HCT116 (cell line): ENCODE results near the gene ZSCAN30.

Source experiments
- CTCF ChIP-seq, 3 experiments: fragments of 200-600 bp in 1 of 3; sonication (generic) in 1 of 3; IDR thresholded peaks in 2 of 3; conservative IDR thresholded peaks in 1 of 3; 2 replicates each; pipeline ENCODE4 v1.5.1; 2012 to 2017; ENCODE audit warnings: low read depth in 2 of 3, low read length in 2 of 3, antibody characterized with exemption in 1 of 3, borderline replicate concordance in 1 of 3, control low read depth in 1 of 3, mild to moderate bottlenecking in 1 of 3, mixed read lengths in 1 of 3, mixed run types in 1 of 3, moderate library complexity in 1 of 3; ENCODE audit not compliant: insufficient read depth in 1 of 3
- POLR2A ChIP-seq: IDR thresholded peaks from 2 replicates; pipeline ENCODE4 v1.7.0; 2011; ENCODE audit warnings: borderline replicate concordance; ENCODE audit not compliant: insufficient read depth, insufficient read length; ENCODE audit errors: extremely low read depth
- RAD21 ChIP-seq: IDR thresholded peaks from 2 replicates; pipeline ENCODE4 v1.6.1; 2012; ENCODE audit warnings: low read depth, mild to moderate bottlenecking
- SIN3A ChIP-seq: IDR thresholded peaks from 2 replicates; pipeline ENCODE4 v1.6.1; 2012; ENCODE audit warnings: low read depth

GRCh38 chr18:35247412-35248249 is 42.4 kb downstream of the ZSCAN30 start:
- TF ChIP-seq SIN3A: no peak
- TF ChIP-seq CTCF (IDR thresholded peaks at IDR 0.05 in 2 of 3, conservative IDR thresholded peaks at IDR 0.05 in 1 of 3; ENCODE audit: borderline replicate concordance in 1 of 3, insufficient read depth in 1 of 3, low read depth in 2 of 3, low read length in 2 of 3): no peak
- TF ChIP-seq POLR2A: no peak
- no peak for TF ChIP-seq RAD21
